Mesenchymal stem cell (in vitro differentiated cells and primary cell): Measurements from ENCODE around the gene PUS3.

ENCODE experiments used
- DNase-seq: peaks from one replicate; pipeline ENCODE4 v3.0.0-alpha.2; 2013
- H2AFZ ChIP-seq: one replicate; pipeline ENCODE4 v1.6.1; 2013; ENCODE audit warnings: low read depth, mild to moderate bottlenecking, control low read depth, inconsistent platforms, low read length, moderate library complexity
- H2AK5ac ChIP-seq: 2 replicates; pipeline ENCODE4 v1.6.1; 2013; ENCODE audit warnings: low read length, moderate library complexity, mild to moderate bottlenecking, inconsistent platforms; ENCODE audit not compliant: severe bottlenecking
- H2BK120ac ChIP-seq: one replicate; pipeline ENCODE4 v1.6.1; 2013; ENCODE audit warnings: low read depth, mild to moderate bottlenecking, inconsistent platforms, low read length, moderate library complexity
- H2BK12ac ChIP-seq, 2 experiments: one replicate each; pipeline ENCODE4 v1.6.1; 2013; ENCODE audit warnings: inconsistent platforms in 2 of 2, low read length in 2 of 2, mild to moderate bottlenecking in 2 of 2, moderate library complexity in 2 of 2, control low read depth in 1 of 2
- H2BK15ac ChIP-seq: one replicate; pipeline ENCODE4 v1.6.1; 2013; ENCODE audit warnings: mild to moderate bottlenecking, low read depth, inconsistent platforms; ENCODE audit not compliant: poor library complexity, severe bottlenecking
- H2BK5ac ChIP-seq: 2 replicates; pipeline ENCODE4 v1.6.1; 2013; ENCODE audit warnings: low read depth, mild to moderate bottlenecking, low read length, control low read depth, inconsistent platforms; ENCODE audit not compliant: poor library complexity, severe bottlenecking
- H3K14ac ChIP-seq, 2 experiments: one replicate each; pipeline ENCODE4 v1.6.1; 2013; ENCODE audit warnings: inconsistent platforms in 2 of 2, low read length in 2 of 2, control low read depth in 1 of 2, mild to moderate bottlenecking in 1 of 2, moderate library complexity in 1 of 2
- H3K18ac ChIP-seq, 2 experiments: one replicate each; pipeline ENCODE4 v1.6.1; 2013; ENCODE audit warnings: inconsistent platforms in 2 of 2, low read length in 2 of 2, control low read depth in 1 of 2, low read depth in 1 of 2, mild to moderate bottlenecking in 1 of 2
- H3K23ac ChIP-seq, 2 experiments: one replicate each; pipeline ENCODE4 v1.6.1; 2013; ENCODE audit warnings: inconsistent platforms in 2 of 2, low read length in 2 of 2, mild to moderate bottlenecking in 2 of 2, moderate library complexity in 2 of 2, control low read depth in 1 of 2
- H3K27ac ChIP-seq: 2 replicates; pipeline ENCODE4 v1.5.1; 2013; ENCODE audit warnings: mild to moderate bottlenecking, moderate library complexity, low read length, control low read depth, inconsistent platforms; ENCODE audit not compliant: poor library complexity, severe bottlenecking
- H3K27me3 ChIP-seq, 2 experiments: 2 replicates each; pipeline versions ENCODE4 v1.6.1 to v1.7.0; 2013; ENCODE audit warnings: low read length in 2 of 2, mild to moderate bottlenecking in 2 of 2, moderate library complexity in 2 of 2, control low read depth in 1 of 2, inconsistent platforms in 1 of 2; ENCODE audit not compliant: control insufficient read depth in 1 of 2, insufficient read depth in 1 of 2
- H3K36me3 ChIP-seq, 2 experiments: 2 replicates each; pipeline versions ENCODE4 v1.6.1 to v1.7.0; 2013; ENCODE audit warnings: low read length in 2 of 2, control low read depth in 1 of 2, inconsistent platforms in 1 of 2, low read depth in 1 of 2, mild to moderate bottlenecking in 1 of 2; ENCODE audit not compliant: insufficient read depth in 2 of 2, control insufficient read depth in 1 of 2
- H3K4ac ChIP-seq, 2 experiments: one replicate each; pipeline ENCODE4 v1.6.1; 2013; ENCODE audit warnings: inconsistent platforms in 2 of 2, low read length in 2 of 2, mild to moderate bottlenecking in 2 of 2, moderate library complexity in 2 of 2, control low read depth in 1 of 2, low read depth in 1 of 2
- H3K4me1 ChIP-seq: 2 replicates; pipeline ENCODE4 v1.6.1; 2013; ENCODE audit warnings: low read depth, low read length, control low read depth; ENCODE audit not compliant: control insufficient read depth, insufficient read depth
- H3K4me2 ChIP-seq: 2 replicates; pipeline ENCODE4 v1.6.1; 2013; ENCODE audit warnings: low read length, mild to moderate bottlenecking, inconsistent platforms; ENCODE audit not compliant: poor library complexity, severe bottlenecking
- H3K4me3 ChIP-seq, 2 experiments: 2 replicates each; pipeline versions ENCODE4 v1.5.1 to v1.7.0; 2013; ENCODE audit warnings: low read length in 2 of 2, mild to moderate bottlenecking in 2 of 2, control low read depth in 1 of 2, low read depth in 1 of 2; ENCODE audit not compliant: insufficient read depth in 1 of 2
- H3K79me1 ChIP-seq: replicated peaks from 2 replicates; pipeline ENCODE4 v1.6.1; 2013; ENCODE audit warnings: mild to moderate bottlenecking, control low read depth, low read length, inconsistent platforms; ENCODE audit not compliant: poor library complexity, severe bottlenecking
- H3K9ac ChIP-seq: 2 replicates; pipeline ENCODE4 v1.7.0; 2013; ENCODE audit warnings: mild to moderate bottlenecking, low read length, moderate library complexity
- H3K9me3 ChIP-seq: 2 replicates; pipeline ENCODE4 v1.7.0; 2013; ENCODE audit warnings: mild to moderate bottlenecking, low read length; ENCODE audit not compliant: control insufficient read depth
- H4K8ac ChIP-seq: one replicate; pipeline ENCODE4 v1.6.1; 2013; ENCODE audit warnings: inconsistent platforms, mild to moderate bottlenecking, low read length, moderate library complexity
- H4K91ac ChIP-seq: one replicate; pipeline ENCODE4 v1.6.1; 2013; ENCODE audit warnings: mild to moderate bottlenecking, low read length, inconsistent platforms
- WGBS: methylation state at CpG from one replicate; pipeline ENCODE4 v1.1.7; 2013; ENCODE audit warnings: mixed read lengths; 5-methylcytosine and 5-hydroxymethylcytosine counted together

PUS3 gene

GRCh38 chr11:125931668-125932067, 28.7 kb upstream of the PUS3 start:
- H3K4me3 ChIP-seq: no peak overlapping the region
- H3K4me2 ChIP-seq: no peak overlapping the region
- H3K9ac ChIP-seq: no peak overlapping the region
- H4K91ac ChIP-seq: no peak overlapping the region
- H2AFZ ChIP-seq: no peak overlapping the region
- H3K4ac ChIP-seq: no peak overlapping the region
- H2BK12ac ChIP-seq: no peak overlapping the region
- no peak overlapping the region for H3K18ac ChIP-seq
- DNase-seq: no peak
- H3K9me3 ChIP-seq: no peaks in the 10 kb centered on the region
- no peak overlapping the region for H2BK5ac ChIP-seq
- peaks cover 11 to 30% of the 10 kb centered on the region in 2 experiments for H3K27me3 ChIP-seq
- H4K8ac ChIP-seq: no peak overlapping the region
- H3K23ac ChIP-seq: no peak overlapping the region
- no peak overlapping the region for H2BK120ac ChIP-seq
- no peak overlapping the region for H3K27ac ChIP-seq
- no peak overlapping the region for H2AK5ac ChIP-seq
- no peak overlapping the region for H3K14ac ChIP-seq
- no peaks in the 10 kb centered on the region for H3K4me1 ChIP-seq
- WGBS: 78% methylated on average over 6 of the region's 6 CpGs
- no peaks in the 10 kb centered on the region for H3K79me1 ChIP-seq
- no peaks in the 10 kb centered on the region for H3K36me3 ChIP-seq
- H2BK15ac ChIP-seq: no peak overlapping the region

GRCh38 chr11:125931116-125931515, 28.1 kb upstream of the PUS3 start:
- Histone ChIP-seq H3K14ac (no peak overlapping the region), H2BK120ac (no peak overlapping the region), H3K36me3 (no peaks in the 10 kb centered on the region), H2BK5ac (no peak overlapping the region), H3K79me1 (no peaks in the 10 kb centered on the region), H3K23ac (no peak overlapping the region), H2AK5ac (no peak overlapping the region), H3K9me3 (no peaks in the 10 kb centered on the region), H4K8ac (no peak overlapping the region), H3K9ac (no peak overlapping the region), H2AFZ (no peak overlapping the region), H3K27me3 (peaks cover 11 to 32% of the 10 kb centered on the region in 2 experiments), H4K91ac (no peak overlapping the region), H3K18ac (no peak overlapping the region), H2BK15ac (no peak overlapping the region), H3K4me1 (no peaks in the 10 kb centered on the region), H3K27ac (no peak overlapping the region), H2BK12ac (no peak overlapping the region), H3K4ac (no peak overlapping the region), H3K4me2 (no peak overlapping the region), H3K4me3 (no peak overlapping the region)
- WGBS: 59% methylated on average over 3 of the region's 3 CpGs
- no peak for DNase-seq

- H2BK5ac ChIP-seq: no peak overlapping the region
- H3K79me1 ChIP-seq: no peaks in the 10 kb centered on the region
- no peaks in the 10 kb centered on the region for H3K36me3 ChIP-seq
- H3K4me3 ChIP-seq: no peak overlapping the region
- no peak overlapping the region for H2BK12ac ChIP-seq
- no peaks in the 10 kb centered on the region for H3K9me3 ChIP-seq
- no peak overlapping the region for H2AFZ ChIP-seq
- no peak overlapping the region for H3K23ac ChIP-seq
- H2BK120ac ChIP-seq: no peak overlapping the region
- H3K9ac ChIP-seq: no peak overlapping the region
- no peak for DNase-seq
- H3K4me2 ChIP-seq: no peak overlapping the region
- H3K4me1 ChIP-seq: no peaks in the 10 kb centered on the region
- no peak overlapping the region for H2BK15ac ChIP-seq
- no peak overlapping the region for H3K18ac ChIP-seq
- H4K91ac ChIP-seq: no peak overlapping the region
- no peak overlapping the region for H3K4ac ChIP-seq
- H3K14ac ChIP-seq: no peak overlapping the region
- no peak overlapping the region for H3K27ac ChIP-seq
- WGBS: 89% methylated on average over 11 of the region's 11 CpGs
- H2AK5ac ChIP-seq: no peak overlapping the region
- peaks cover 11 to 42% of the 10 kb centered on the region in 2 experiments for H3K27me3 ChIP-seq
- no peak overlapping the region for H4K8ac ChIP-seq
These were observed 27.1 kb upstream of the PUS3 start for GRCh38 chr11:125930076-125930450.

- Histone ChIP-seq H3K14ac (no peak overlapping the region), H3K4me2 (no peak overlapping the region), H2BK12ac (no peak overlapping the region), H2BK5ac (no peak overlapping the region), H3K4ac (no peak overlapping the region), H3K23ac (peak overlapping the region in 1 of 2 experiments; percentile 25), H3K27me3 (peaks cover 11 to 46% of the 10 kb centered on the region in 2 experiments), H3K9me3 (no peaks in the 10 kb centered on the region), H4K8ac (no peak overlapping the region), H3K27ac (no peak overlapping the region), H2BK15ac (no peak overlapping the region), H2AK5ac (no peak overlapping the region), H2AFZ (no peak overlapping the region), H3K9ac (no peak overlapping the region), H3K4me1 (no peaks in the 10 kb centered on the region), H3K36me3 (no peaks in the 10 kb centered on the region), H3K4me3 (no peak overlapping the region), H2BK120ac (no peak overlapping the region), H4K91ac (no peak overlapping the region), H3K79me1 (no peaks in the 10 kb centered on the region), H3K18ac (no peak overlapping the region)
- no peak for DNase-seq
- WGBS: 83% methylated on average over 9 of the region's 9 CpGs
These were observed 26.6 kb upstream of the PUS3 start for GRCh38 chr11:125929445-125930075.
